NB4 (cell line): ENCODE results near the gene C22orf31.

Source experiments
- CTCF ChIP-seq: IDR thresholded peaks from one replicate; pipeline ENCODE4 v1.5.1; 2012; ENCODE audit warnings: low read depth, low read length
- POLR2A ChIP-seq: IDR thresholded peaks from 2 replicates; pipeline ENCODE4 v1.6.1; 2011; ENCODE audit warnings: mild to moderate bottlenecking; ENCODE audit not compliant: insufficient read length; ENCODE audit errors: extremely low read depth

GRCh38 chr22:29062286-29062821, 723 bp upstream of the C22orf31 start:
- TF ChIP-seq CTCF, result no peak
- no peak for TF ChIP-seq POLR2A
